ENCODE measurements around the gene APBB2.

Gene APBB2

DNA sequence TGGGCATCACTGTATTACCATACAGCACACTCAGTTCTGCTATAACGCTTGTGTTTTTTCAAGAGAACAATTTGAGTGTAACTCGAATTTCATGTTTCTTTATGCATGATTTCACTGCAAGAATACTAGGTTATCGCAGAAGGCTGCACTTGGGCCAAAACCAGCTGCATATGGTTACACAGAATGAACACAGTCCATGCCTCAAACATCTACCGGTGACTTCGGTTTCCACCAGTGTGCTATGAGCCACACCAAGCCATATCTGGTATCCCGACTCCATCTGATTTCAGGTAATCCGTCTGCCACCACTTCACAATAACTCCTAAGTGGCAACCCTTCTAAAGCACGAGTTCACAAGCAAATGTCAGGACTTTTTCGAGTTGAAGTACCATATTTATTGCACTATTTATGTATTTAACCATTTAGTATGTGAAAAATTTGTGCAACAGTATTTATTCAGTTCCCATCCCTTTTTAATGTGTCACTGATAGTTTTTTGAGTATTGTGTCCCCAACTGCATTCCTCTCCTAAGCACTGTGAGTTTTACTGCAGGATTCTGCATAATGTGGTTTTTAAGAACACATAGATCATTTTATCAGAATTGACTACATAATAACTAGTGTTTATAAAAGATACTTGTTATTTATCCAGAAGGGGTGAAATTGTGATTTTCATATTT lies 111.8 kb downstream of the APBB2 start:
- DNase-seq = no peak

DNA sequence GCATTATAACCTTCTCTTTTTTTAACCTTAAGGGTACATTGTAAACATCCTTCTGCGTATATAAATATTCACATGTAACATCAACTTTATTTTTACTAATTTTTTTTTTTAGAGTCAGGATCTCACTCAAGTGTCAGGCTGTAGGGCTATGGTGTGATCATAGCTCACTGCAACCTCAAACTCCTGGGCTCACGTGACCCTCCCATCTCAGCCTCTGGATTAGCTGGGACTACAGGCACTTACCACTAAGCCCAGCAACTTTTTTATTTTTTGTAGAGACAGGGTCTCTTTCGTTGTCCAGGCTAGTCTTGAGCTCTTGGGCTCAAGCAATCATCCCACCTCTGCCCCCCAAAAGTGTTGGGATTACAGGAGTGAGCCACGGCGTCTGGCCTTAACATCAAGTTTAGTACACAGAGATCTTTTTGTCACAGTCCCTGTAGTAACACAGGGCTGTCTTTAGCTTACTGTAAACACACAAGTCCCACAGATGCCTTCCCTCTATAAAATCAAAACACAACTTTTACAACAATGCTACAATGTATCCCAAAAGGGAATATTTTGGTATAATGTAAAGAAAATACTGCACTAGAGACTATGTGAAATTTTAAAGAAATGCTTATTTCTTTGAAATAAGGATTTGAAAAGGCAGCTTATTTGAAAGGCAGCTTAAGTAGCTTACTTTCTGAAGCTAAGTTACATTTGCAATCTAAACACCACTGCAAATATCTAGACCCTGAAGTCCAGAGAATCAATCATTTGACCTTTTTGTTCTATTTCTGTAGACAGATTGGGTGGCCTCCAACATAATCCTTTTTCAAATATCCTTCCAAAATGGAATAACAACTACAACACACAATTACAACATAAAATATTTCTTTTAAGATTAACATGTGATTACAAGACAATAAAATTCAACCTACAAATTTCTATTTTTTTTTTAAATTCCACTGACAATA lies 116.0 kb downstream of the APBB2 start:
- no peak for DNase-seq

DNA sequence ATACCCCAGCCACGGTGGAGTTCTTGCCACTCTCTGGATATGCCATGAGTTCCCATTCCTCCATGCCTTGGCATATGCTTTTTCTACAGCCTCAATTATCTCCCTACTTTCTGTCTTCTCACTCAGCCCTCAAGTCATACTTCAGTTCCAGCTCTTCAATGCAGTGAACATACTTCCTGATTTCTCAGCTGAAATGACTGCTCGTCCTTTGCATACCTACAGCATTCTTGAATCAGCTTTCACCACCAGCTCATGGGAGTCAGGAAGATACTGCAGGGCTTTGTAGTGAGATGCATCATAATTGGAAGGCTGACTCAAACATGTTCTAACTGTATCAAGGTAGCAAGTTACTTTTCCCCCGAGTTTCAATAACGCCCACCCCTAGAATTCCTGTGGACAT lies 118.4 kb downstream of the APBB2 start:
- no peak for DNase-seq

DNA sequence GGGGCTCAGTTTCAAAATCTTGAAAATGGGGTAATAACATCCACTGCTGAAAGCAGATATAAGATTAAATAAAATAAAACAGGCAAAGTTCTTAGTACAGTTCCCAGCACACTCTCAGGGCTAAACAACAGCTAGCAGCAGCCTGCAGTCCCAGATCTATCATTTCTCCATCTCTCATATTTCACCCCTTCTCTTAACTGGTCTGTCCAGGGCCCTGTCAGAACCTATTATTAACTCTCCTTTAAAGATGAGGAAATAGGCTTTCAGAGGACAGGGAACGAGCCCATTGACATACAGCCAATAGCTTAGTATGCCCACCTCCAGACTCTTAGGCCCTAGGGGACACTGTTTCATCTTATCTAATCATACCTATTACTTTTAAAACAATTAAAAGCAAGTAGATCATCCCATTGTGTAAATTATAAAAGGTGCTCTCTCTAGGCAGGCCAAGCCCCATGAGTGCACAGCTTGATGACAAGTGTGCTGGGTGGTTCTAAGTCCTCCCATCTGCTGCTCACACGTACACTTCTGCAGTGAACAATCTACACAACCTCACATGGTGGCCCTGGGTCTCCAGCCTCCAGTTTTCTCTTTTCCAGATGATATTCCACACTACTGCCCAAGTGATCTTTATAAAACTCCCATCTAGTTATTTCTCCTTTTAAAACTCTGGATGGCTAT lies 119.0 kb downstream of the APBB2 start:
- no peak for DNase-seq

DNA sequence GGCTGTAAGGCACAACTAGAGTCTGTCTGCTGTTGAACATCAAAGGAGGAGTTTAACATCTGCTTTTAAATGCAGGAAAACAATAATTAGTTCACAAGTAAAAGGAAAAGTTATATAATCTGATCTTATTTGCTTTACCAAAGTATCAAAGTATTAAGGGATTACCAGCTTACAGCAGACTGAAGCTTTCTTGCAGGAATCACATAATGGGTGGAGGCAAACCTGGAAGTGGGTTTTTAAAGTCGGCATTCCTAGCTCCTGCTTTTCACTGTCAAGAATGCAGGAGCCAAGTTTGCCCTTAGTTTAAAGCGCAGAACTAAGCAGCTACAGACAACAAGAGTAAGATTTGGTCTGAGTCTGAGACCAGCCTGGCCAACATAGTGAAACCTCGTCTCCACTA lies 122.2 kb downstream of the APBB2 start:
- no peak for DNase-seq

DNA sequence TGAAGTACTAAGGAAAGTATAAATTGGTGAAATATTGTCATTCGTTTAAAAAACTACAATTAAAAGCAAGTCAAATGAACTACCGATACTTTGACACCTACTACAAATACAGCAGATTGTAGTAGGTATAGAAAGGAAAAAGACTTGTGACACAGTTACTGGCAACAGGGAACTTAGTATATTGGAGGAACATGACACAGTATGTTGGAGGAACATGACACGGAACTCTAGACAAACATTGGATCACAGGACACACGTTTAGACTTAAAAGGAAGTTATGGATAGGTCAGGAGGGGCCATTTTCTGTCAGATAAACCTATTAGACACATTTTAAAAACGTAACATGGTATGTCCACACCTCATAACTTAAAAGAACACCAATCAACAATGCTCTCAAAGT lies 132.5 kb downstream of the APBB2 start:
- no peak for DNase-seq

DNA sequence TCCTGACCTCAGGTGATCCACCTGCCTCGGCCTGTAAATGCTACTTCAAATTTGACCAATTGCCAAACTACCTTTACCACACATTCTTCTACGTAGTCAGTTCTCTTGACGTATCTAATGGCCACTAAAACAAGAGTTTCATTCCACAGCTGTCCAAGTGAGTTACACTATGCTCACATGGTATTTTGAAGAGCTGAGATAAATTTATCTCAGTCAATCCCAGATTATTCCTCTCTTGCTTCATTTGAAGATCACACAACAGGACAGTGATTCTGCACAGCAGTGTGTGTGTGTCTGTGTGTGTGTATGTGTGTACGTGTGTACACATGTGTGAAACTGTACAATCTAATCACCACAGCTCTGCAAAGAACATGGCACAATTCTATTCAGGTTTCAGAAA lies 133.4 kb downstream of the APBB2 start:
- no peak for DNase-seq

DNA sequence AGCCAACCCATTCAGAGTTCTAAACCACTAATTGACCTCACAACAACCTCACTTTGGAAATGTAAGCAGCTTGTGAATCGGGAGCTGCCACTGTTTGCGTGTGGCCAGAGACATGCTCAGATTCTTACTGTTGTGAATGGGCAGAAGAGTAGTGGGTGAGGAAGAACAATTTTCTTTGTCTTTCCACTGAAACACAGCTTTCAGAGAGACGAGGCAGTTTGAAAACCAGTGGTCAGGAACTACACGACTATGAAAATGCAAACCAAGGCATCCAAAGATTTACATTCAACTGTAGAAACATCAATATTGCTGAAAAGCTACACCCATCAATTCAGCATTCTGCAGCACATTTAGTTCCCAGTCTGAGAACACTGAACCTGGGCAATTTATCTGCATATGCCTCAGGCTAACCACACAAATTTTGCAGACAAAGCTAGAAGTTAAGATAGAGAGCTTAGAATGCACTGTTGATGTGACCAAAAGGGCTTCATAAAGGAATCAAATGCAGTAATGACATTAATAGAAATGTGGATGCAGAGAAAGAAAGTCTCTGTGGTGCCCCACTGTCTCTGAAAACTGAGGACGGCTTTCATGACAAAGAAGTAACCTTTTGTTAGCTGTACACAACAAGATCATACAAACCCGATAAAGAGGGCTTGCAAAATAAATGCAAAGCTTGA lies 134.3 kb downstream of the APBB2 start:
- no peak for DNase-seq

DNA sequence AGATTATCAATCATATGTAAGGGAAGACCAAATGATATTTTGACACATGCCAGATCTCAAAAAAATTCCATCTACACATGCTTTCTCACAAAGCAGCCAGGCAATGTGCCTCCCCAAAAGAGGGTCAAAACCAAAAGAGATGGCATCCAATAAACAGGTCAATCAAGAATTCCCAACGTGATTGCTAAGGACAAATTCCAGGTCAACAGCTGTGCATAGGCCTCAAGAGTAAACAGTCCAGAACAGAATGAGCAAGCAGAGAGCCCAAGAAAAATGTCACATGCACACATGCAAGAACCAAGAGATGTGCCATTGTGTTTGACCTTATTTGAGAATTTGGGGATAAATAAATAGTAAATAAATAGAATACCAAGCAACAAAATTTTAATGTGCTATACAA lies 136.7 kb downstream of the APBB2 start:
- DNase-seq = no peak

DNA sequence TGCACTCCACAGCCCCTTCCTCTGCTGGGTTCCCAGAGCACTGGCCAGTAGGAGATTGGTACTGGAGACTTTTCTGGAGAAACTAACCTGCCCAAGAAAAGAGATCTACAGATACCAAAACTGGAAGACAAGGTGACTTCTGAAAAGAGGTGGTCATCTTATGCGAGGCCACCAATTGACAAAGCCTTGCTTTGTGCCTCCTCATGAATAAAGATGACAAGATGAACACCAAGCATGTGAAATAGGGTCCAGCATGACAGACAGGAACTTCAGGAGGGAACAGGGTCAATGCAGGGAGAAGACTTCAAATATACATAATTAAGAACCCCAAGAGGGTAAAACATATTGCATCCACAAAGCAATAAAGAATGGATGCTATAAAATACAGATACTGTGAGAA lies 137.9 kb downstream of the APBB2 start:
- no peak for DNase-seq

DNA sequence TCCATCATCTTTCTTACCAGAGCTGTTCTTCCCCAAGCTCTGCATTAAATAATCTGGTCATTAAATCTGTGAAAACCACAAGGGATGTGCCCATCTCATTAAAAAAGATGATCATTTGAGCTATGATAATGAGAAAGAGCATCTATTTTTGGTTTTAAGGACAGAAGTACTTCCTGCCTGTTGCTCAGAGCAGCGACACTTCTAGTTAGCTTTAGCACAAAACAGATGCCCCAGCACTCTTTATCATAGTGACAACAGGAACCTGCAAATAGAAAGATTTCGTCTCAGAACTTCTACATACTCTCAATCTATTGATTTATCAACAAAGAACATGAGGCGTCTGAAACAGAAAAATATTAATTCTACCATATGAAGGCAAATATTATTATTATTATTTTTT lies 140.1 kb downstream of the APBB2 start:
- no peak for DNase-seq

DNA sequence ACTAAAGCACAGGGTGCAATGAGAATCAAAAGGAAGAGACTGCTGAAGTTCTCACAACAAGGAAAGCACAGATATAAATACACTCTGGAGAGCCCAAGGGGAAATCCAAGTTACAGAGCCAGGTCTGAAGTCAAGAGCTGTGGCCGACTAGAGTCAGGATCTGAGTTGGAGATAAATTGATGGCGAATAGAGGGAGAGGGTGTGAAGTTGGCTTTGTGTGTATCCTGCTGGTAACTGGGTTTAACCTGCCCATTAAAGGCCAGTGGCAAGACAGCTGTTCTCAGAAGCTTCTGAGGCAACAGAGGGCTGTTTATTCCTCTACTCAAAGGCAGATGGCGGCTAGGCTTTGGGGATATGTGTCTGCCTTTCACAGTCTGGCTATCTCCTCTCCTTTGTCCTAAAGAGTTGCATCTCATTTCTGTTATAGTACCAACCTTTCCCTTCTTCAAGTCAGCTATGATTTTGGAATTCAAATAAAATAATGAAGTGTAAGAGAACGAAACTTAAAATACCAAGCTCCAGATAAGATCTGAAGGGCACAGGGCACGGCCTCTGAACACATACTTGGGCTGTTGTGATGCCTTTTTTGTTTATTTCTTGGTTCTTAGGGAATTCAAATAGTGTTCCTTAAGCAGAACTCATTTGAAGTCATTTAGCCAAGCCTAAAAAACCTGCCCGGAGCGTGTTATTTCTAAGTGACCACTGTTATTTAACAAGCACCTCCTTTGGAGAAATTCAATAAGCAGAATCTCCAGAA lies 142.1 kb downstream of the APBB2 start:
- no peak for DNase-seq

DNA sequence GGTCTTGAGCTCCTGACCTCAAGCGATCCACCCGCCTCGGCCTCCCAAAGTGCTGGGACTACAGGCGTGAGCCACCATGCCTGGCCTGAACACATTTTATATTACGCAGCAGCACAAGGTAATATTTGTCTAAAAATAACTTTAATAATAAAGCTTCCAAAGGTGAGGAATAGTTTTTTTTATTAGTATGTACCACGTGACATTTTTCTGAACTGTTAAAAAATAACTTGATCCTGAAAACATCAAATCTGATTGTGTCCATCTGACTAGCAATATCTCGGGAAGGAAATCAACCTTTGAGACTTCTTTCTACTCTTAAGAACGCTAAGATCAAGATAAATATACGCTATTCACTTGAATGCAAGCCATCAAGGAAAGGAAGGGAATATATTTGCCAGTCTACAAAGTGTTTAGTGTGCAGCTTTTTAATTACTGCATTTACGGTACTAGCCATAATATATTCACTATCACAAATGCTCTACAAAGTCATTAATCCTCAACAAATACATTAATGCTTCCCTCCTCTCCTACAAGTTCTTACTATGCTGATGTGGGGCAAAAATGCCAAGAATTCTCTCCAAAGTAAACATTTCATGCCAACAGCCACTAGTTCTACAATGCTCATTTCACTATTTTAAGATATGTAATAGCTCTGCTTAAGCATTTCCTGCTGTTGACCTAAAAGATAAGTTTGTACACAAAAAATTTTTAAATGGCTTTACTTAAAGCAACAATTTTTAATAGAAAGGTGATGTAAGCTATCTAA lies 143.6 kb downstream of the APBB2 start:
- DNase-seq = no peak

DNA sequence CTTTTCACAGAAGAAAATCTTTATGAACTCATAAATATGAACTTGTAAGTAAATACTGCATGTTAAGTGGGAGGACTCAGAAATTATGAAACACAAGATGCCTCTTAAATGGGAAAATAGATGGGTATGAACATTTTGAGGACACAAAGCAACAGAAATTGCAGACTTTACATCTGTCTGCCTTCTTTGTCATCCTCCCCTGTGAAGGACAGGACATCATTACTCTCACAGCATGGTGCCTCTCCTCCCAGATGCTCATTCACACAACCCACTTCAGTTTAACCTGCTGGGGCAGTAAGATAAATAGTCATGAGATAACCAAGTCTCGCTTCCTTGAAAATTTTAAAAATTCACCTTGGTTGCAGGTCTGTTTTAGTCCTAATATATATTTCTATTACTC lies 144.5 kb downstream of the APBB2 start:
- DNase-seq = no peak

DNA sequence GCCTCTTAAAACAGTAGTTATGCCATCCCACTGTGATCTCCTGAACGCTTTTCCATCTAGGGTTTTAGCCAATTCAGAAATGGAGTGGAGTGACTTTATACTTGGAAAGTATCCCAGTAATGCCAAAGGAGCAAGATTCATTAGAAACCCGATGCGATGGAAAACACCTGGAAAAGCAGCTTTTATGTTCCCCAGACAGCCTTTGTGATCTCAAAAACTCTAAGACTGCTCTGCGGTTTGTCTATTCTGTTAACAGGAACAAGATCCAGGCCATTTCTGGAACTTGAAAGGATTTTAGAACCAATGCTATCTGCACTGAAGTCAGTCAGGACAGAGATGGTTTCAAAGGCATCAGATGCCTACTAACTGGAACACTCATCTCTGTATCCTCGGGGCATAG lies 145.1 kb downstream of the APBB2 start:
- no peak for DNase-seq

DNA sequence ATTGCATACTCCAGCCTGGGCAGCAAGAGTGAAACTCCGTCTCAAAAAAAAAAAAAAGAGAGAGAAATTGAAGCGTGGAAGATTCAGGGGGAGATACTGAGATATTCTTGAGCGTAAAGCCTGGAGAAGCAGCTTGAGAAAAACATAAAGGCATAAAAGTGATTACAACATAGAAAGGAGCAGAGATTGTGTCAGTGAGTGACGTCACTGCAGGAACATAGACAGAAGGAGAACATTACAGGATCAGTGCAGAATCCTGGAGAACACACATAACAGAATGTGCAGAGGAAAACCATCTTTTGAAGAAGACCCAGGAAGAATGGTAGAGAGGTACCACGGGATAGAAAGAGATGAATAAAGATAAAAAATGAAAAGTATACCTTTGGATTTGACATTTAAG lies 147.0 kb downstream of the APBB2 start:
- no peak for DNase-seq

DNA sequence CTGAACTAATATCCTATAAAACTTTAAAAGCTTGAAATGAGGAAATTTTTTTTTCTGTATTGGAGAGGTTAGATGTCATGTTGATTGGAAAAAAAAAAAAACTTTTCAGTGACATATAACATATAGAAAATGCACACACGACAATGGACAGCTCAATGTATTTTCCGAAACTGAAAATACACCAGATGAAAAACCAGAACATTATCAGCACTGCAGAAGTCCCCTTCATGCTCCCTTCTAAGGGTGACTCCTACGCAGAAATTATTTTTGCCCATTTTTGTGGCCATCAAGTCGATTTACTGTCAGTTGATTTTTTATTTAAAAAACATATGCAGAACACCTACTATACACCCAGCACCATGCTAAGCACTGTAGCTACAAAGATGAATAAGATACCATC lies 148.3 kb downstream of the APBB2 start:
- no peak for DNase-seq

DNA sequence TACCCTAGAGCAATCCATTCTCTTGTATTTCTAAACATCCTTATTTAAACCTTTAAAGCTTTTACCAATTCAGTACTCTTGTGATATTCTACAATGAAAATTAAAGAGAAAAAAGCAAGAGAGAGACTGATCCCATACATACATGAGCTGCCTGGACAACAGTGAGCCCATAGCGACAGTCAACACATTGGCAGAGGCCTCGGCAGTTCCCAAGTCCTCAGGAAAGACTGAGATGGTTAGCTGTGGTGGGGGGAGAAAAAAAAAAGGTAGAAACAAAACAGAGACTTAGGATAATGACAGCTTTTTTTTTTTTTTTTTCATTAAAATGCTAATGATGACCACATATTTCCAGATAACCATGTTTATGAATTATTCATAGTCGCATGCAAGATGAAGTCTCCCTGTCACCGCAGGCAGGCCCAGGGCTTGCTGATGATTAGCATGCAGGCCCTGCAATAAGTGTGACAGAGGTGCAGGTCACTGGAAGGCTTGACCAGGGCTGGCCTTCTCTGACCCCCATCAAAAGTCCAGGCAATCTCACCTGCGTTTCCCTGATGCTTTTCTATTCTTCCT lies 148.8 kb downstream of the APBB2 start:
- no peak for DNase-seq

DNA sequence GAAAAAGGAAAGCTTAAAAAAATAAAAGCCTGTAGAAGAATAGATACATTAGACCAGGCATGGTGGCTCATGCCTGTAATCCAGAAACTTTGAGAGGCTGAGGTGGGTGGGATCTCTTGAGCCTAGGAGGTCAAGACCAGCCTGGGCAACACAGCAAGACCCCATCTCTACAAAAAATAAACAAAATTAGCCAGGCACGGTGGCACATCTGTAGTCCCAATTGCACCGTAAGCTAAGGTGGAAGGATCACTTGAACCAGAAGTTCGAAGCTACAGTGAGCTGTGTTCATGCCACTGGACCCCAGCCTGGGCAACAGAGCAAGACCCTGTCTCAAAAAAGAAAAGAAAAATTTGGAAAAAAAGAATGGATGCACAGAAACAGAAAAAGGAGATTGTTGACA lies 149.4 kb downstream of the APBB2 start:
- no peak for DNase-seq

DNA sequence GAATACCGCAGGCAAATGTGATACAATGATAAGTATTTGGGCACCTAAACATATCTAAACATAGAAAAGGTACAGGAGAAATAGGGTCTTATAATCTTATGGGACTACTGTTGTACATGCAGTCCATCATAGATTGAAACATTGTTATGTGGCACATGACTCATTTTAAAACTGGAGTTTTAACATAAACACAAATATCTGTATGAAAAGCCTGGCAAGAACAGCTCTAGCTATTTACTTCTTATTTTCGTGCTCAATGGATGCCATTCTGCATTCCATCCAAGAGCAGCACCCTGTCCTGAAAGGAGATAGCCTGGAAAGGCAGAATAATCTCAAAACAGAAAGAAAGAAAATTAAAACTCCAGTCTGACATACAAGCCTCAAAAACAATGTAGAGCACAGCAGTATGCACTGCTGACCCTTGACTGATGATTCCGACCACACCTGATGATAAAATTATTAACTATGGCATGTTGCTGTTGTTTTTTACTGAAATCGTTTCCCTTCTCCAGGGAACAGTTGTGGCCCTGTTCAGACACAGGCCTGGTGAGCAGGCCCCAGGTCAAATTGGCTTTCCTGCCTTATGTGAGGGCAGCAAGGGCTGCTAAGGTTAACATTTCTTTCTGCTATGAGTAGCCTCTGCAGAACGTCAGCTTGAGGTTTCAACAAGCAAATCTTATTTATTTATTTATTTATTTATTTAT lies 152.7 kb downstream of the APBB2 start:
- no peak for DNase-seq
